HepG2 (cell line): ENCODE data around the gene PHACTR1. TPM values are rescaled to one million over a fixed set of nuclear protein-coding genes. Genes with fewer than 3 reads are reported as not detected.

ENCODE experiments used
- ATAC-seq: fragments of 200-7000 bp; cut with Tn5 transposase; 3 replicates; pipeline ENCODE4 v1.9.1; 2020; ENCODE audit warnings: mild to moderate bottlenecking, moderate library complexity
- BruUV-seq: library from RNA; stranded (reverse); fragments of 400-500 nt; replicated peaks from 2 replicates; lab custom pipeline; 2021; lab: Mats Ljungman, UMichigan
- CTCF ChIA-PET: fragments of 300-600 bp; formaldehyde crosslinking; extraction: SDS; loops from one replicate; lab custom pipeline; 2021; ENCODE audit warnings: low total read pairs, inconsistent platforms, low intra/inter-chr PET ratio; lab: Yijun Ruan, JAX
- POLR2A ChIA-PET: fragments of 350-600 bp; sonication (Branson Sonifier 250); formaldehyde crosslinking; loops from one replicate; lab custom pipeline; 2020; ENCODE audit warnings: antibody characterized with exemption, inconsistent platforms; lab: Yijun Ruan, JAX
- DNase-seq: peaks from one replicate; pipeline ENCODE4 v3.0.0-alpha.2; 2015; ENCODE audit warnings: low spot score
- FAIRE-seq: peaks from 3 replicates; lab custom pipeline; 2011; peaks lifted over from hg19 to GRCh38; lab: Jason Lieb, UNC
- H2AFZ ChIP-seq: one replicate; pipeline ENCODE4 v1.6.1; 2011; ENCODE audit warnings: low read length, inconsistent platforms
- H3K27ac ChIP-seq: fragments of 300-600 bp; 3 replicates; pipeline ENCODE4 v1.8.0; 2011; ENCODE audit warnings: mixed run types, mild to moderate bottlenecking, mixed read lengths, low read length, inconsistent platforms; ENCODE audit not compliant: insufficient read depth; ENCODE audit errors: extremely low read length
- H3K27me3 ChIP-seq, 2 experiments: fragments of 200-600 bp in 1 of 2; 2 replicates in 1 of 2; 3 replicates in 1 of 2; pipeline versions ENCODE4 v1.6.0 to v1.8.0; 2011; ENCODE audit warnings: low read length in 2 of 2, mild to moderate bottlenecking in 2 of 2, moderate library complexity in 2 of 2, inconsistent platforms in 1 of 2; ENCODE audit not compliant: insufficient read depth in 2 of 2, control insufficient read depth in 1 of 2
- H3K36me3 ChIP-seq, 2 experiments: fragments of 200-600 bp in 1 of 2; replicated peaks in 1 of 2; 2 replicates in 1 of 2; 3 replicates in 1 of 2; pipeline versions ENCODE4 v1.5.1 to v1.8.0; 2011; ENCODE audit warnings: low read length in 2 of 2, inconsistent platforms in 1 of 2; ENCODE audit not compliant: insufficient read depth in 2 of 2, control insufficient read depth in 1 of 2
- H3K4me1 ChIP-seq: 2 replicates; pipeline ENCODE4 v1.5.1; 2012; ENCODE audit warnings: low read length, inconsistent platforms; ENCODE audit not compliant: insufficient read depth
- H3K4me2 ChIP-seq: 2 replicates; pipeline ENCODE4 v1.6.0; 2011; ENCODE audit warnings: low read depth, low read length, inconsistent platforms
- H3K4me3 ChIP-seq, 3 experiments: fragments of 200-600 bp in 1 of 3; sonication (generic), shearing (Covaris generic) in 1 of 3; replicated peaks in 1 of 3; 2 replicates each; pipeline ENCODE4 v1.5.1; 2011 to 2016; ENCODE audit warnings: low read length in 3 of 3, inconsistent platforms in 2 of 3, low read depth in 2 of 3, mild to moderate bottlenecking in 2 of 3, control low read depth in 1 of 3, mixed read lengths in 1 of 3; ENCODE audit not compliant: insufficient read depth in 1 of 3
- H3K79me2 ChIP-seq: one replicate; pipeline ENCODE4 v1.6.1; 2011; ENCODE audit warnings: low read length, inconsistent platforms; ENCODE audit not compliant: insufficient read depth
- H3K9ac ChIP-seq: 2 replicates; pipeline ENCODE4 v1.6.0; 2011; ENCODE audit warnings: mild to moderate bottlenecking, low read depth, low read length, inconsistent platforms; ENCODE audit not compliant: insufficient read depth
- H3K9me3 ChIP-seq: 2 replicates; pipeline ENCODE4 v1.5.1; 2012; ENCODE audit warnings: mild to moderate bottlenecking, low read length
- H4K20me1 ChIP-seq: 2 replicates; pipeline ENCODE4 v1.6.0; 2011; ENCODE audit warnings: inconsistent platforms, mild to moderate bottlenecking, low read length, moderate library complexity; ENCODE audit not compliant: insufficient read depth
- AHR ChIP-seq: IDR thresholded peaks from 2 replicates; pipeline ENCODE4 v1.6.1; 2018; ENCODE audit warnings: missing genetic modification reagents, missing compliant biosample characterization
- CEBPB ChIP-seq: IDR thresholded peaks from 2 replicates; pipeline ENCODE4 v1.6.1; 2011; ENCODE audit warnings: low read depth, low read length, improper control_type of control experiment, borderline replicate concordance
- EZH2 ChIP-seq: conservative IDR thresholded peaks from 2 replicates; pipeline ENCODE4 v1.6.1; 2012; ENCODE audit warnings: mild to moderate bottlenecking, low read depth, low read length, moderate library complexity
- GATAD2A ChIP-seq: IDR thresholded peaks from 2 replicates; pipeline ENCODE4 v1.6.1; 2016
- HDAC1 ChIP-seq: sonication (generic); formaldehyde crosslinking; IDR thresholded peaks from 2 replicates; pipeline ENCODE4 v1.5.1; 2020; ENCODE audit warnings: mild to moderate bottlenecking, missing genetic modification reagents
- TAF1 ChIP-seq: sonication (generic); formaldehyde crosslinking; IDR thresholded peaks from 2 replicates; pipeline ENCODE4 v1.4.0; 2020; ENCODE audit warnings: missing genetic modification reagents
- ZNF317 ChIP-seq: sonication (generic); formaldehyde crosslinking; IDR thresholded peaks from 2 replicates; pipeline ENCODE4 v1.5.0; 2020; ENCODE audit warnings: mild to moderate bottlenecking, missing genetic modification reagents
- WGBS: methylation state at CpG from one replicate; pipeline ENCODE4 v1.1.6; 2017; ENCODE audit warnings: low lambda C conversion rate; 5-methylcytosine and 5-hydroxymethylcytosine counted together
- in situ Hi-C: cut with HindIII; loops from 2 replicates; pipeline ENCODE4 v1.10.0; 2017; ENCODE audit warnings: low pct_unique_long_range_greater_than_20kb; ENCODE audit not compliant: extremely low pct_ligation_motif_present
- intact Hi-C: fragments of 100-400 bp; cut with micrococcal nuclease; formaldehyde crosslinking; loops from one replicate; pipeline ENCODE4 v1.10.0; 2022; ENCODE audit not compliant: unreplicated experiment
- polyA plus RNA-seq, 8 experiments: library from polyadenylated mRNA; depleted of rRNA in 3 of 8; stranded (reverse) in 7 of 8; unstranded in 1 of 8; fragments of >200 nt; fragmentation: Illumina TruSeq in 4 of 8; extraction: Trizol in 4 of 8; gene quantifications; 2 replicates each; pipeline versions ENCODE4 v1.2.1 to v1.2.3, GENCODE V29; 2011 to 2016; ENCODE audit warnings: low read depth in 4 of 8, missing spikeins in 1 of 8, mixed read lengths in 1 of 8; ENCODE audit not compliant: insufficient read depth in 1 of 8
- total RNA-seq, 5 experiments: library from RNA; depleted of rRNA; stranded (reverse); fragments of >200 nt; fragmentation: Illumina TruSeq; extraction: Trizol; gene quantifications; 2 replicates each; pipeline ENCODE4 v1.2.3, GENCODE V29; 2016; ENCODE audit warnings: low read depth in 1 of 5
- TF ChIP-seq, protein P1 (sequence below): sonication (generic); formaldehyde crosslinking; conservative IDR thresholded peaks from 2 replicates; pipeline ENCODE4 v1.5.0; 2020; ENCODE audit warnings: missing genetic modification reagents

Gene PHACTR1
- total and polyA plus RNA-seq, 2 of the 13 experiments (the other 11 are each of a cell fraction or from before 2014, with no cell fraction given): 0.09 TPM; not detected in 1

GRCh38 chr6:13272131-13273046 is 555.8 kb downstream of the PHACTR1 start:
- H4K20me1 ChIP-seq: no peaks in the 10 kb centered on the region
- ChIA-PET POLR2A (no interaction called here), CTCF (no interaction called here)
- H3K4me1 ChIP-seq: peaks cover 10% of the 10 kb centered on the region
- H2AFZ ChIP-seq: no peak overlapping the region
- H3K27me3 ChIP-seq: no peaks in the 10 kb centered on the region
- intact Hi-C loops (loop anchor here (5.0 kb wide), 1 partner anchor 45 kb away; no protein-coding TSS in a partner anchor), in situ Hi-C loops (no loop called here)
- no peak for TF ChIP-seq AHR (CRISPR knock-in tag)
- TF ChIP-seq CEBPB: peak; percentile 44; the same call in 1 of the 2 replicates
- TF ChIP-seq GATAD2A (CRISPR knock-in tag): no peak
- 74% methylated on average over 24 of the region's 24 CpGs for WGBS
- H3K27ac ChIP-seq: no peak overlapping the region
- BruUV-seq: no TSS peak
- no peak overlapping the region for H3K9ac ChIP-seq
- H3K4me3 ChIP-seq: no peak overlapping the region
- no peaks in the 10 kb centered on the region for H3K9me3 ChIP-seq
- no peak overlapping the region for H3K4me2 ChIP-seq
- H3K79me2 ChIP-seq: no peaks in the 10 kb centered on the region
- DNase-seq (no peak), ATAC-seq (no peak), FAIRE-seq (no peak)
- no peaks in the 10 kb centered on the region for H3K36me3 ChIP-seq

DNA sequence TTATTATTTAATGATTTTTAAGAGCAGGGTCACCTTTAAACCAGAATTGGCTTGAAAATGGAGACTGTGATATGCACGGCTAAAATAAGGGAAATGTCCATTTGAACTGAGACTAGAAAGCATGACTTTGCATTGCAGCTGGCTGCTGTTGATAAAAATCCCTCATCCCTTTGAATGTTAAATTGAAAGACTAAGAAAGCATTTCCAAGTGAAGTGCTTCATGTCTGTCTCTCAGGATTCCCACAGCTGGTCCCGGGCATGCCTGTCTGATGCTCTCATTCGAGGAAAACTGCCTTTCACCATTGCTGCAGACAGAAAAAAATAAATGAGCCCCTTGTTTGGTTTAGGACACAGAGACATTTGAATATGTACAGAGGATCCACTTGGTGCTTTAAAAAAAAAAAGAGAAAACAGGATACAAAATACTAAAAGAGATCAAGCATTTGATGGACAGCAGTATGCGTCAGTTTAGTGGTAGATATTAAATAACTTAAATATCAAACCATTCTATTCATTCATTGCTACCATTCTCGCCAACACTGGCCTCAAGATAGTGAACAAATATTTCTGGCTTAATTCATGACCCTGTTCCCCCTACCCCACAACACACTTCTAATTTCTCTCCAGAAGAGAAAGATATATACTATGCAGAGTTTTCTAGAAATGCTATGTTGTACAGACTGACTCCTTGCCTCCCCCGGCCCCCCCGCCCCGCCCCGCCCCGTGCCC is 556.8 kb downstream of the PHACTR1 start:
- Histone ChIP-seq H3K9ac (no peak overlapping the region), H3K27me3 (no peaks in the 10 kb centered on the region), H3K9me3 (no peaks in the 10 kb centered on the region), H3K4me1 (peaks cover 10% of the 10 kb centered on the region), H3K4me3 (no peak overlapping the region), H3K79me2 (no peaks in the 10 kb centered on the region), H3K27ac (no peak overlapping the region), H3K4me2 (no peak overlapping the region), H2AFZ (no peak overlapping the region), H4K20me1 (no peaks in the 10 kb centered on the region), H3K36me3 (no peaks in the 10 kb centered on the region)
- no TSS peak for BruUV-seq
- FAIRE-seq (no peak), ATAC-seq (no peak), DNase-seq (no peak)
- no peak for TF ChIP-seq EZH2
- TF ChIP-seq HDAC1: no peak
- TF ChIP-seq, protein P1, sequence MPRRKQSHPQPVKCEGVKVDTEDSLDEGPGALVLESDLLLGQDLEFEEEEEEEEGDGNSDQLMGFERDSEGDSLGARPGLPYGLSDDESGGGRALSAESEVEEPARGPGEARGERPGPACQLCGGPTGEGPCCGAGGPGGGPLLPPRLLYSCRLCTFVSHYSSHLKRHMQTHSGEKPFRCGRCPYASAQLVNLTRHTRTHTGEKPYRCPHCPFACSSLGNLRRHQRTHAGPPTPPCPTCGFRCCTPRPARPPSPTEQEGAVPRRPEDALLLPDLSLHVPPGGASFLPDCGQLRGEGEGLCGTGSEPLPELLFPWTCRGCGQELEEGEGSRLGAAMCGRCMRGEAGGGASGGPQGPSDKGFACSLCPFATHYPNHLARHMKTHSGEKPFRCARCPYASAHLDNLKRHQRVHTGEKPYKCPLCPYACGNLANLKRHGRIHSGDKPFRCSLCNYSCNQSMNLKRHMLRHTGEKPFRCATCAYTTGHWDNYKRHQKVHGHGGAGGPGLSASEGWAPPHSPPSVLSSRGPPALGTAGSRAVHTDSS (CRISPR knock-in tag): no peak
- TF ChIP-seq TAF1 (CRISPR knock-in tag): no peak
- no peak for TF ChIP-seq ZNF317 (CRISPR knock-in tag)
- ChIA-PET CTCF (no interaction called here), POLR2A (no interaction called here)
- in situ Hi-C loops (no loop called here), intact Hi-C loops (loop anchor here (5.0 kb wide), 1 partner anchor 46 kb away; no protein-coding TSS in a partner anchor)
- 78% methylated on average over 10 of the region's 10 CpGs for WGBS
